Activated T-helper 9 cell treated with anti-CD3 and anti-CD28 coated beads, Interleukin-2, amount 50 U/mL, for 16 hours (primary cell): ENCODE data around the gene KCTD16.

Experiments
- DNase-seq: peaks from one replicate; pipeline ENCODE4 v3.0.0-alpha.2; 2020; ENCODE audit warnings: low read depth

Gene KCTD16

GRCh38 chr5:144405991-144406390, 235.3 kb downstream of the KCTD16 start:
- no peak for DNase-seq

- no peak for DNase-seq
Observed at GRCh38 chr5:144406442-144406841, 235.8 kb downstream of the KCTD16 start.

- no peak for DNase-seq
Observed at GRCh38 chr5:144414202-144415029, 243.7 kb downstream of the KCTD16 start.

- DNase-seq: no peak
Observed at GRCh38 chr5:144416196-144416595, 245.5 kb downstream of the KCTD16 start.

GRCh38 chr5:144418719-144419118, 248.0 kb downstream of the KCTD16 start:
- DNase-seq: no peak

GRCh38 chr5:144421411-144421810, 250.7 kb downstream of the KCTD16 start:
- DNase-seq: no peak

- DNase-seq: no peak
Observed at GRCh38 chr5:144422018-144422727, 251.5 kb downstream of the KCTD16 start.

GRCh38 chr5:144427866-144428265, 257.2 kb downstream of the KCTD16 start:
- DNase-seq: no peak

- DNase-seq: no peak
Observed at GRCh38 chr5:144428326-144428725, 257.7 kb downstream of the KCTD16 start.

- DNase-seq: no peak
Observed at GRCh38 chr5:144429405-144429804, 258.7 kb downstream of the KCTD16 start.

GRCh38 chr5:144429905-144430304, 259.2 kb downstream of the KCTD16 start:
- DNase-seq: no peak

- no peak for DNase-seq
Observed at GRCh38 chr5:144433140-144433822, 262.6 kb downstream of the KCTD16 start.

GRCh38 chr5:144433893-144434292, 263.2 kb downstream of the KCTD16 start:
- no peak for DNase-seq

- DNase-seq: no peak
Observed at GRCh38 chr5:144436007-144436406, 265.3 kb downstream of the KCTD16 start.

- DNase-seq: no peak
Observed at GRCh38 chr5:144438237-144438636, 267.6 kb downstream of the KCTD16 start.

- DNase-seq: no peak
Observed at GRCh38 chr5:144448457-144448856, 277.8 kb downstream of the KCTD16 start.

GRCh38 chr5:144451187-144451973, 280.7 kb downstream of the KCTD16 start:
- DNase-seq: no peak

- DNase-seq: no peak
Observed at GRCh38 chr5:144453753-144454152, 283.1 kb downstream of the KCTD16 start.

GRCh38 chr5:144457160-144457559, 286.5 kb downstream of the KCTD16 start:
- no peak for DNase-seq

- no peak for DNase-seq
Observed at GRCh38 chr5:144458216-144458615, 287.5 kb downstream of the KCTD16 start.

- no peak for DNase-seq
Observed at GRCh38 chr5:144460600-144460999, 289.9 kb downstream of the KCTD16 start.

- DNase-seq: no peak
Observed at GRCh38 chr5:144462577-144462976, 291.9 kb downstream of the KCTD16 start.
